Measurements from ENCODE around the gene AACS. TPM values are rescaled to one million over a fixed set of nuclear protein-coding genes. Genes with fewer than 3 reads are reported as not detected.
"Not testable (repeated sequence)": the region's sequence is repeated elsewhere in the genome, so short reads cannot be mapped to it uniquely, and the experiment has no call there.

The AACS gene
- total and polyA plus RNA-seq, 8 donors, result 15.0 to 56.5 (median 25.1) TPM

GRCh38 chr12:125024949-125025563 lies 40.2 kb upstream of the AACS start:
- Histone ChIP-seq H3K4me3 (no peak overlapping the region), H3K36me3 (peaks cover 0 to 25% (median 19%) of the 10 kb centered on the region in 4 donors), H3K27me3 (no peaks in the 10 kb centered on the region), H3K27ac (no peak overlapping the region), H3K9me3 (peaks cover 0 to 6% (median 0%) of the 10 kb centered on the region in 4 donors), H3K4me1 (no peaks in the 10 kb centered on the region)
- TF ChIP-seq EP300 (IDR thresholded peaks at IDR 0.05) (no peak), POLR2AphosphoS5 (IDR thresholded peaks at IDR 0.05) (no peak), POLR2A (IDR thresholded peaks at IDR 0.05) (no peak), CTCF (IDR thresholded peaks at IDR 0.05) (no peak)
- intact Hi-C loops (cut with DNase I; ENCODE audit: low total_unique reads), result no loop called here
- 93 to 96% (median 94%) methylated on average over 43 of the region's 43 CpGs for WGBS, 5 donors
- no peak for DNase-seq

- Histone ChIP-seq H3K4me3 (no peak overlapping the region), H3K27ac (no peak overlapping the region), H3K36me3 (peaks cover 0 to 25% (median 19%) of the 10 kb centered on the region in 4 donors), H3K9me3 (peaks cover 0 to 6% (median 0%) of the 10 kb centered on the region in 4 donors), H3K4me1 (no peaks in the 10 kb centered on the region), H3K27me3 (no peaks in the 10 kb centered on the region)
- TF ChIP-seq POLR2A (IDR thresholded peaks at IDR 0.05), result no peak
- no peak for TF ChIP-seq CTCF (IDR thresholded peaks at IDR 0.05)
- no peak for TF ChIP-seq POLR2AphosphoS5 (IDR thresholded peaks at IDR 0.05)
- TF ChIP-seq EP300 (IDR thresholded peaks at IDR 0.05), result no peak
- 83 to 94% (median 91%) methylated on average over 9 of the region's 9 CpGs for WGBS, 5 donors
- no peak for DNase-seq
- intact Hi-C loops (cut with DNase I; ENCODE audit: low total_unique reads), result no loop called here
These were observed 39.5 kb upstream of the AACS start for GRCh38 chr12:125025606-125026235.

- Histone ChIP-seq H3K4me1 (no peaks in the 10 kb centered on the region), H3K27ac (no peak overlapping the region), H3K36me3 (peaks cover 0 to 23% (median 16%) of the 10 kb centered on the region in 4 donors), H3K27me3 (no peaks in the 10 kb centered on the region), H3K9me3 (peaks cover 0 to 4% (median 0%) of the 10 kb centered on the region in 4 donors), H3K4me3 (no peak overlapping the region)
- TF ChIP-seq CTCF (IDR thresholded peaks at IDR 0.05) (no peak), EP300 (IDR thresholded peaks at IDR 0.05) (no peak), POLR2A (IDR thresholded peaks at IDR 0.05) (no peak), POLR2AphosphoS5 (IDR thresholded peaks at IDR 0.05) (no peak)
- 93 to 96% (median 96%) methylated on average over 8 of the region's 8 CpGs for WGBS, 5 donors
- intact Hi-C loops (cut with DNase I; ENCODE audit: low total_unique reads), result no loop called here
- DNase-seq, result no peak
These were observed 37.1 kb upstream of the AACS start for GRCh38 chr12:125028106-125028505.

- Histone ChIP-seq H3K27ac (no peak overlapping the region), H3K27me3 (no peaks in the 10 kb centered on the region), H3K9me3 (peaks cover 0 to 4% (median 0%) of the 10 kb centered on the region in 4 donors), H3K4me1 (no peaks in the 10 kb centered on the region), H3K4me3 (no peak overlapping the region), H3K36me3 (peaks cover 0 to 14% (median 10%) of the 10 kb centered on the region in 4 donors)
- DNase-seq, result no peak
- TF ChIP-seq POLR2A (IDR thresholded peaks at IDR 0.05) (no peak), EP300 (IDR thresholded peaks at IDR 0.05) (no peak), CTCF (IDR thresholded peaks at IDR 0.05) (no peak), POLR2AphosphoS5 (IDR thresholded peaks at IDR 0.05) (no peak)
- 88 to 93% (median 91%) methylated on average over 7 of the region's 7 CpGs for WGBS, 5 donors
- intact Hi-C loops (cut with DNase I; ENCODE audit: low total_unique reads), result no loop called here
These were observed 35.4 kb upstream of the AACS start for GRCh38 chr12:125029761-125030358.

GRCh38 chr12:125031471-125031870 lies 33.8 kb upstream of the AACS start:
- H3K4me1 ChIP-seq; H3K36me3 ChIP-seq; H3K27me3 ChIP-seq; DNase-seq; H3K4me3 ChIP-seq; H3K9me3 ChIP-seq; H3K27ac ChIP-seq; intact Hi-C loops (cut with DNase I; ENCODE audit: low total_unique reads): not testable (repeated sequence)
- 69 to 94% (median 84%) methylated on average over 8 to 9 of the region's 9 CpGs for WGBS, 5 donors
